ENCODE data around the gene WBP11. TPM values are rescaled to one million over a fixed set of nuclear protein-coding genes. Genes with fewer than 3 reads are reported as not detected.
A peak's percentile ranks its signal among the peaks of the same experiment; 100 is the strongest.

The WBP11 gene
- 10 to 100 TPM; 49.0 to 71.0 (median 58.8) TPM for polyA plus RNA-seq (ENCODE audit: insufficient read length in 10 of 10)
- long read RNA-seq, donor 1, full-length matches to known transcripts = 6 of 11 reads
- long read RNA-seq, donor 1, partial matches to known transcripts = 5 of 11 reads
- long read RNA-seq, donor 1, other reads (novel, unspliced or antisense) = 0 of 11 reads
- long read RNA-seq, donor 2, full-length matches to known transcripts = 6 of 6 reads
- long read RNA-seq, donor 2, partial matches to known transcripts = 0 of 6 reads
- long read RNA-seq, donor 2, other reads (novel, unspliced or antisense) = 0 of 6 reads
- long read RNA-seq, donor 3 = 0 reads
- long read RNA-seq, donor 4, full-length matches to known transcripts = 12 of 12 reads
- long read RNA-seq, donor 4, partial matches to known transcripts = 0 of 12 reads
- long read RNA-seq, donor 4, other reads (novel, unspliced or antisense) = 0 of 12 reads
- long read RNA-seq, donor 5, full-length matches to known transcripts = 18 of 18 reads
- long read RNA-seq, donor 5, partial matches to known transcripts = 0 of 18 reads
- long read RNA-seq, donor 5, other reads (novel, unspliced or antisense) = 0 of 18 reads
- long read RNA-seq, donor 6, full-length matches to known transcripts = 9 of 9 reads
- long read RNA-seq, donor 6, partial matches to known transcripts = 0 of 9 reads
- long read RNA-seq, donor 6, other reads (novel, unspliced or antisense) = 0 of 9 reads
- long read RNA-seq, donor 7, full-length matches to known transcripts = 12 of 12 reads
- long read RNA-seq, donor 7, partial matches to known transcripts = 0 of 12 reads
- long read RNA-seq, donor 7, other reads (novel, unspliced or antisense) = 0 of 12 reads
- long read RNA-seq, donor 8, full-length matches to known transcripts = 8 of 8 reads
- long read RNA-seq, donor 8, partial matches to known transcripts = 0 of 8 reads
- long read RNA-seq, donor 8, other reads (novel, unspliced or antisense) = 0 of 8 reads
- long read RNA-seq, donor 9, partial matches to known transcripts = 0 of 5 reads
- long read RNA-seq, donor 9, other reads (novel, unspliced or antisense) = 0 of 5 reads

GRCh38 chr12:14803011-14803829, at the start of gene WBP11, which contains the start of gene C12orf60:
Gene WBP11, minus strand, starts transcription at chr12:14803478. Its CDS starts 2,095 bp downstream, at chr12:14801383.
Gene C12orf60, plus strand, starts transcription at chr12:14803670. Its CDS starts 19,266 bp downstream, at chr12:14822936.
- peak; percentile 97 to 99 (median 99) for DNase-seq

GRCh38 chr12:14852880-14853279, 49.6 kb upstream of the WBP11 start:
- DNase-seq = no peak

- DNase-seq = no peak
Observed at GRCh38 chr12:14850929-14851663, 47.8 kb upstream of the WBP11 start.

GRCh38 chr12:14849661-14850060, 46.4 kb upstream of the WBP11 start:
- peak; percentile 78 to 89 (median 84) for DNase-seq

GRCh38 chr12:14846876-14847580, 43.8 kb upstream of the WBP11 start:
- peak in 1 of 3 donors; percentile 58 for DNase-seq

GRCh38 chr12:14846042-14846587, 42.8 kb upstream of the WBP11 start:
- DNase-seq = peak in 1 of 3 donors; percentile 28

GRCh38 chr12:14845350-14845750, 42.1 kb upstream of the WBP11 start:
- DNase-seq = peak; percentile 62 to 80 (median 73)

GRCh38 chr12:14844401-14844800, 41.1 kb upstream of the WBP11 start:
- DNase-seq = no peak

GRCh38 chr12:14843425-14843887, 40.2 kb upstream of the WBP11 start, which contains the start of gene ART4:
Gene ART4, minus strand, starts transcription at chr12:14843526. Its CDS starts 413 bp downstream, at chr12:14843113.
- no peak for DNase-seq

- peak in 1 of 3 donors; percentile 29 for DNase-seq
Observed at GRCh38 chr12:14842315-14842714, 39.0 kb upstream of the WBP11 start.

- DNase-seq = peak in 2 of 3 donors; percentile 39 to 57
Observed at GRCh38 chr12:14841761-14842160, 38.5 kb upstream of the WBP11 start.

GRCh38 chr12:14840616-14841015, 37.3 kb upstream of the WBP11 start:
- DNase-seq = no peak

GRCh38 chr12:14839262-14839661, 36.0 kb upstream of the WBP11 start:
- DNase-seq = no peak

- DNase-seq = peak in 1 of 3 donors; percentile 49
Observed at GRCh38 chr12:14836336-14837210, 33.3 kb upstream of the WBP11 start.

- DNase-seq = peak in 1 of 3 donors; percentile 14
Observed at GRCh38 chr12:14834509-14834908, 31.2 kb upstream of the WBP11 start.

- no peak for DNase-seq
Observed at GRCh38 chr12:14833952-14834351, 30.7 kb upstream of the WBP11 start.

- no peak for DNase-seq
Observed at GRCh38 chr12:14833336-14833735, 30.1 kb upstream of the WBP11 start.

- no peak for DNase-seq
Observed at GRCh38 chr12:14828892-14829291, 25.6 kb upstream of the WBP11 start.
